GM19324 (cell line): ENCODE results near the gene MTMR3.
A peak's percentile ranks its signal among the peaks of the same experiment; 100 is the strongest.
"Not testable (repeated sequence)": the region's sequence is repeated elsewhere in the genome, so short reads cannot be mapped to it uniquely, and the experiment has no call there.

ENCODE experiments used
- ATAC-seq: cut with Tn5 transposase; IDR thresholded peaks from one replicate; pipeline ENCODE4 v1.9.1; 2021; ENCODE audit warnings: mild to moderate bottlenecking, moderate library complexity; ENCODE audit not compliant: unreplicated experiment, low FRiP score

The MTMR3 gene

DNA sequence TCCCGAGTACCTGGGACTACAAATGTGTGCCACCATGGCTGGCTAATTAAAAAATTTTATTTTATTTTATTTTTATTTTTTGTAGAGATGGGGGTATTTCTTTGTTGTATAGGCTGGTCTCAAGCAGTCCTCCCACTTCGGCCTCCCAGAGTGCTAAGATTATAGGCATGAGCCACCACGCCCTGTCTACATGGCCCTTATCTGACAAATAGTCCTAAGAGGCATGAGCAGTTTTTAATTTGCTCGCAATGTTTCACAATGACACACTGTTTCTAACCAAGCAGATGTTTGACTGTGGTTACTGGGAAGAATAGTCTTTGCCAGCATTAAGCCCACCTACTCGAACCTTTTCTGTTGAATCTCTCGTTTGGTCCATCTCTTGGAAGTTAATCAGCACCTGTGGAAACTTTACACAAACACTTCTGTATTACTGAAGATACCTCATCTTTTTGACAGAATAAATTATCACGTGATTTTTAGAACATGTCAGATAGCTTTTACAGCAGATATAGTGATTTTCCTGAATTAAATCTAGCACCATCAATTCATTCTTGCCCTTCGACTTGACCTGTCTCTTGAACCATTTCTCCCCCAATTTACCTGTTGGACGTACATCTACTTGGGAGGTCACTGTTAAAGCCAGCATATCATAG lies 71.4 kb downstream of the MTMR3 start:
- no peak for ATAC-seq

DNA sequence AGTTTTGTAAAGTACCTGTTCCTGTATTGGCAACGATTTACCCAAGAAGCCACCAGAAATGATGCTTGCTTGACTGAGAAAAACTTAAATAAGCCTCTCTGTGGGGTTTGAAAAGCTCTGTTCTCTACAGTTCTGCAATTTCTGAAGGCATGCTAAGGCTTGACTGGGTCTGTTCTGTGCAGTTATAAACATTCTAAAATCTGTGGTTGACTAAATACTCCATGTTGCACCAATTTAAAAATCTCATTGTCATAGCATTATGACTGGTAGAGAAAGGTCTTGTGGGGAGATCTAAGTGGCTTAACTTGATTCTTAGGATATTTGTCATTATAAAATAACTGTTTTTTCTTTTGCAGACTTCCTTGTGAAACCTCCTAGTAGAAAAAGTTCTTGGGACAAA lies 73.7 kb downstream of the MTMR3 start:
- no peak for ATAC-seq

DNA sequence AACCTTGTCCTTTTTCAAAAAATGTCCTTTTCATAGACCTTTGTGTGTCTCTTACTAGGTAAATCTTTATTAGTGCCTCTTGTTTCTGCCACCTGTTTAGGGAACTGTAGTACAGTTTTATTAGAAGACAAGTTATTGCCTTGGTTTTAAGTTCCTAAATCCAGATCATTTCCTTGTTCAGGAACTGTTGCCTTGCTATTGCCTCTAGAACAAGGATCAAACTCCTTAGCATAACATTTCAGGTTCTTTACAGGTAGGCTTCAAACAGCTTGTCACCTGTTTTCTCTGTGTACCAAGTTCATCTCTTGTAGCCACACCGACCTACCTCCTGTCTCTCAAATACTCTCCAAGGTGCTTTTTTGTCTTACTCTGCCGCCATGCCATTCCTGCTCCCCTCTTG lies 75.2 kb downstream of the MTMR3 start:
- ATAC-seq: no peak

- no peak for ATAC-seq
Measured at GRCh38 chr22:29964776-29965175, 81.8 kb downstream of the MTMR3 start.

GRCh38 chr22:29967461-29967860 lies 84.5 kb downstream of the MTMR3 start:
- no peak for ATAC-seq

DNA sequence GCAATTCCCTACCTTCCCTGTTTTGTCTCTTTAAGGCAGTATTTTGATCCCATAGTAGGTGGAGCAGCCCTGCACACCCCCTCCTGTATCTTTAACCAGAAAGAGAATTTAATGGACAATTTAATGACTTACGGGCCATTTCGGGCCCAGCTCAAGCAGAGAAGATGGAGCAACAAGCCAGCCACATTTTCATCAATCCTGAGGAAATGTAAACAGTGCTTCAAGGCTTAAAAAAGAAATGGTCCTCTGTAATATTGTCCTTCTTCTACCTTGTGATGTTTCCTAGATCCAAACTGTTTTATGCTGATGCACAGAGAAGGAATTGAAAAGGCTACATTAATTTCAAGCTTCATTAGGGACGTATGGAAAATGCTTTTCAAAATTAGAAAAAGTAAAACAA lies 88.6 kb downstream of the MTMR3 start:
- ATAC-seq: no peak

DNA sequence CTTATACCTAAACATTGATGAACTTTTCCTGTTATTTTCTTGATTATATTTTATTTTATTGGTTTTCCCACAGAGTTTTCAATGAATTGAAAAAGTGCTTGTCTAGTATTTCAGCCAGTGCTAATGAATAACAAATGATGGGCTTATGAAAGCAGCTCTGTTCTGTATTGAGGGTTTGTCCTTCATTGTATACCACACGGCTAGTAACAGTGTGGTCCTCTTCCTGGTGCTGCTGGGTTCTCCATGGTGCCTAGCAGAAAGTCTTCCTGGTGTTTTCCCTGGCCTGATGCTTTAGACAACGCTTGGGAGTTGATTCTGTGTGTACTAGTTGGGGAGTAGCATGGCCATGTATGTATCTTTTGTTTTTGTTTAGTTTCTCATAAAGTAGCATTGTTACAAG lies 89.1 kb downstream of the MTMR3 start:
- ATAC-seq: no peak

GRCh38 chr22:29973269-29973668 lies 90.3 kb downstream of the MTMR3 start:
- no peak for ATAC-seq

- not testable (repeated sequence) for ATAC-seq
Measured at GRCh38 chr22:29973680-29974079, 90.7 kb downstream of the MTMR3 start.

DNA sequence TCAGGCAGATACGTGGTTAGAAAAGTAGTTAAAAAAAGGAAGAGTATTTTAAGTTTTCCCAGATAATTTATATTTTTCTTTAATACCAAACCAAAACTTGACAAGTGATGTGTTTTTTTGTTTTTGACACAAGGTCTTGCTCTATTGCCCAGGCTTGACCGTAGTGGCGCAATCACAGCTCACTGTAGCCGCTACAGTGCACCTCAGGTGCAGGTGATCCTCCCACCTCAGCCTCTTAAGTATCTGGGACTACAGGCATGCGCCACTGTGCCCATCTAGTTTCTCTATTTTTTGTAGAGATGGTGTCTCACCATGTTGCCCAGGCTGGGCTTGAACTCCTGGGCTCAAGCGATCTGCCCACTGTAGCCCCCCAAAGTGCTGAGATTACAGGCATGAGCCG lies 92.5 kb downstream of the MTMR3 start:
- ATAC-seq: no peak

GRCh38 chr22:29977107-29977506 lies 94.1 kb downstream of the MTMR3 start:
- no peak for ATAC-seq

- peak; percentile 78 for ATAC-seq
Measured at GRCh38 chr22:29979777-29980321, 96.9 kb downstream of the MTMR3 start.

GRCh38 chr22:29983296-29983917 lies 100.4 kb downstream of the MTMR3 start:
- no peak for ATAC-seq

- ATAC-seq: no peak
Measured at GRCh38 chr22:29985912-29986311, 102.9 kb downstream of the MTMR3 start.

DNA sequence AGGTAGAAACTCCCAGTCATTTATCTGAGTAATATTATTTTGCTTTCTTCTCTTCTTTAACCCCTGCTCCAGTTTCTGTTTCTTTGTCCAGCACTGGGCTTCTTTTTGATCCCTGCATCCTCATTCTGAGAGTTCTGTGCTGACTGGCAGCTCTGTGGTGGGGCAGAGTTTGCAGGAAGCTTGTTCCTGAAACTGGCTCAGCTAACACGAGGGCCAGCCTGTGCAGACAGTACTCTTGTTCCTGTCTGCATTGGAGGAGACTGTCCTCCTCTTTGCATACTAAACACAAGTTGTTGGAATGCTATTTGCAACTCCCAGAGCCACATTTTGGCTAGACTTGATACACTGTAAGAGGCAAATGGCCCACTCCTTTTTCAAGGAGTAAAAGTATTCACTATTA lies 104.2 kb downstream of the MTMR3 start:
- no peak for ATAC-seq

GRCh38 chr22:29988719-29989118 lies 105.7 kb downstream of the MTMR3 start:
- no peak for ATAC-seq

DNA sequence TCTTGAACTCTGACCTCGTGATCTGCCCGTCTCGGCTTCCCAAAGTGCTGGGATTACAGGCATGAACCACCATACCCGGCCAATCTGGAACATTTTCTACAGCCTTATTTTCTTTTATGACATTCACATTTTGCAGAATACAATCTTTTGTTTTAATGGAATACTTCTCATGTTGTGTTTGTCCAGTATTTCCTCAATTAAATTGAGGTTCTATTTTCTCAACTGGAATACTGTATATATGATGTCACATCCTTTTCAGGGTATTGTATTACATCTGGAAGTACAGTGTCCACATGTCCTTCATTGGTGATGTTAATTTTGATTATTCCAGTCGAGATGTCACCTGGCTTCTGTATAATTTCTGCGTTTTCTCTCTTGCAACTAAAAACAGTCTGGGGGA lies 106.5 kb downstream of the MTMR3 start:
- ATAC-seq: no peak

DNA sequence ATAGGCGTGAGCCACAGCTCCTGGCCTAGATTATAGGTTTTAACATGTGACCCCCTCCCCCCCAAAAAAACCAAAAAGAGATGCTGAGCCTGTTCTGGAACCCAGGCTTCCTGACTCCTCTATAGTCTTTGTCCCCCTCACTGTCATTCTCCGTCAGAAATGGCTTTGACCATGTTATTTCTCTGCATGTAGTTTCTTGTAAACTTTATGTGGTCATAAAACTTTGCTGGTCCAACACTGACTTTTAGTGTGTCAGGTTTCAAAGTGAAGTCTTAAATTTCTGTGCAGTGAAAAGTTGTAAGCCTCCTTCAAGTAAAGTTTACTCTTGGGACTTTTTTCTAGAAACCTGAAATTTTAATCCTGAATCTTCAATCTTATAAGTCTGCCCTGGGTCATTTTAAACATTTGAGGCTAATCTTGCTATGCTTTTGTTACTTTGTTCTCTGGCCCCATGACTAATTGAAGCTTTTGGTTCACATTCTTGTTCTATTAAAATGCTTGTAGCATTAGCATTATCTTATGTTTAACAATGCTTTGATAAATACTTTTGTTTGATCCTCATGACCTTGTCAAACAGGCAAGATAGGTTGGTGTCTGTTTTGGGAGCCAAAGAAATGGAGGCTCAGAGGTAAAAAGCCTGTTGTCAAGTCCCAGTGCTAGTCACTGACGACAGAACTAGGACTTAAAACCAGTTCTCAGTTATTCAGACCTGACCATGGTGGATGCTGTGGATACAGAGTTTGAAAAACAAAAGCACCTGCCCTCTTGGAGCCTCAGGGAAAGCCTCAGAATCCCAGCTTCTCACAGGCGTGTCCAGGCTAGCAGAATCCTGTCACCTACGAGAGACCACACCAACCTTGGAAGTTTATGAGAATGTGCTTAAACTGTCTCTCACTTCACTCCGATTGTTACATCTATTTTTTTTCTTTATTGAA lies 109.6 kb downstream of the MTMR3 start:
- no peak for ATAC-seq

DNA sequence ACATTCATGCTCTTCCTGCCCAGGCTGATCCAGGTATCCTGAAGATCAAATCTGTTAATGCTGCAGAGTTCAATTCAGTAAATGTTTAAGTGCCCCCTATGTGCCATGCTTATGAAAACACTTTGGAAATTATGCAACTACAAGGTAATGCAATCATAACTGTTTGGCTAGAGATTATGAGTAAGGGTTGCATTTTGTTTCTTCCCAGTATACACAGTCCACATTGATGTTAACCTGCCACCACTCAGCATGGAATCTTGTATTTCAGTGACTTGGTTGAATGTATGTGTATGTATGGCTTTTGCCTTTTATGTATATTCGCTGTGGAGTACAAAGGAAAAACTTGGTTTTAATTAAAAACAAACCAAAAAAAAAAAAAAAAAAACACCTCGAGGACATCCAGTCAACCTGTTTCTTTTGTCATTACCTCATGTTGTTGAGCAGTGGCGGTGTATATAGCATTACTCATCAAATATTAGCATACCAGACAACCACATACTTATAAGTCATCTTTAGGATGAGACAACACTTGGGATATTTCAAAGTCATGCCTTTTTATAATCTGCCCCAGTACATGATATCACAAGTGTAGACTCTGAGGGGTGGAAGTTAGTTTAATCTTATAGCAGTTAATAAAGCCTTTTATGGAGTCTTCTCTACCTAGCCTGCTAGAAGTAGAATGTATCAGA lies 111.2 kb downstream of the MTMR3 start:
- no peak for ATAC-seq

- no peak for ATAC-seq
Measured at GRCh38 chr22:29994943-29995342, 112.0 kb downstream of the MTMR3 start.

DNA sequence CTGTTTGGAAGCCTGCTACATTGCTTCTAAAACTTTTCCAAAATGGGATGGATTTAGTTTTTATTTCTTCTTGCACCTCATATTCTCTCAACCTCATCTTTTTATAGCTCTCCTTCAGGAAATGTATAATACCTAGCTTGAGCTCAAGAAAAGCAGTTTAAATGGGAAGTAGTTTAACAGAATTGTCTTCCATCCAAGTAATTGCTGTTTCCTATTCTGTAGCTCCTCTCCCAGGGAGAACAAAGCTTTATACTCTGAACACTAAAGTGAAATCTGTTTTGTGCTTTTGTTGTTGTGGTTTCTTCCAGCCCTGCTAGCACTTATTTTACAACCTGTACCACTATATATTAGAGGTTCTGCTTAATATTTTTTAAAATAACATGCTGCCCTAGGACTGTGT lies 114.1 kb downstream of the MTMR3 start:
- no peak for ATAC-seq
